Measurements from ENCODE around the gene CCDC68.

CCDC68 gene

DNA sequence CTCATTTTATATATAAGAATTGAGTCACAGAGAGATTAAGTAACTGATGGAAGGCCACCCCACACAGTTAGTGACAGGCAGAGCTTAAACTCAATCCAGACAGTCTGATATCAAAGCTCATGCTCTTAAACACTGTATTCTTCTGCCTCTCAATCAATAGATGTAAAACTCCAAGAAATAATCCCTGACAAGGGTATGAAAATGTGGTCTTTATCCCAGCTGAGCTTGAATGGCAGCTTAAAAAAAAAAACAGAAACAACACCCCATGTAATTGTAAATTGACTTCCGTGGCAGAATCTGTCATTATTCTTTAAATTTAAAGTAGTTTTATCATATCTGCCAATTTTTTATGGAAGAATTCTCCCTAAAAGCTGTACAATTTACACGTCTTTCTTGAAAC lies 70.9 kb downstream of the CCDC68 start:
- no peak overlapping the region for H3K4me3 ChIP-seq (ENCODE audit: control insufficient read depth, low read depth, low read length)
- TF ChIP-seq, protein P1, sequence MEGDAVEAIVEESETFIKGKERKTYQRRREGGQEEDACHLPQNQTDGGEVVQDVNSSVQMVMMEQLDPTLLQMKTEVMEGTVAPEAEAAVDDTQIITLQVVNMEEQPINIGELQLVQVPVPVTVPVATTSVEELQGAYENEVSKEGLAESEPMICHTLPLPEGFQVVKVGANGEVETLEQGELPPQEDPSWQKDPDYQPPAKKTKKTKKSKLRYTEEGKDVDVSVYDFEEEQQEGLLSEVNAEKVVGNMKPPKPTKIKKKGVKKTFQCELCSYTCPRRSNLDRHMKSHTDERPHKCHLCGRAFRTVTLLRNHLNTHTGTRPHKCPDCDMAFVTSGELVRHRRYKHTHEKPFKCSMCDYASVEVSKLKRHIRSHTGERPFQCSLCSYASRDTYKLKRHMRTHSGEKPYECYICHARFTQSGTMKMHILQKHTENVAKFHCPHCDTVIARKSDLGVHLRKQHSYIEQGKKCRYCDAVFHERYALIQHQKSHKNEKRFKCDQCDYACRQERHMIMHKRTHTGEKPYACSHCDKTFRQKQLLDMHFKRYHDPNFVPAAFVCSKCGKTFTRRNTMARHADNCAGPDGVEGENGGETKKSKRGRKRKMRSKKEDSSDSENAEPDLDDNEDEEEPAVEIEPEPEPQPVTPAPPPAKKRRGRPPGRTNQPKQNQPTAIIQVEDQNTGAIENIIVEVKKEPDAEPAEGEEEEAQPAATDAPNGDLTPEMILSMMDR (conservative IDR thresholded peaks at IDR 0.05; ENCODE audit: control insufficient read depth, insufficient read depth, low read depth, low read length) = no peak
- no peak for DNase-seq (ENCODE audit: low read depth)

DNA sequence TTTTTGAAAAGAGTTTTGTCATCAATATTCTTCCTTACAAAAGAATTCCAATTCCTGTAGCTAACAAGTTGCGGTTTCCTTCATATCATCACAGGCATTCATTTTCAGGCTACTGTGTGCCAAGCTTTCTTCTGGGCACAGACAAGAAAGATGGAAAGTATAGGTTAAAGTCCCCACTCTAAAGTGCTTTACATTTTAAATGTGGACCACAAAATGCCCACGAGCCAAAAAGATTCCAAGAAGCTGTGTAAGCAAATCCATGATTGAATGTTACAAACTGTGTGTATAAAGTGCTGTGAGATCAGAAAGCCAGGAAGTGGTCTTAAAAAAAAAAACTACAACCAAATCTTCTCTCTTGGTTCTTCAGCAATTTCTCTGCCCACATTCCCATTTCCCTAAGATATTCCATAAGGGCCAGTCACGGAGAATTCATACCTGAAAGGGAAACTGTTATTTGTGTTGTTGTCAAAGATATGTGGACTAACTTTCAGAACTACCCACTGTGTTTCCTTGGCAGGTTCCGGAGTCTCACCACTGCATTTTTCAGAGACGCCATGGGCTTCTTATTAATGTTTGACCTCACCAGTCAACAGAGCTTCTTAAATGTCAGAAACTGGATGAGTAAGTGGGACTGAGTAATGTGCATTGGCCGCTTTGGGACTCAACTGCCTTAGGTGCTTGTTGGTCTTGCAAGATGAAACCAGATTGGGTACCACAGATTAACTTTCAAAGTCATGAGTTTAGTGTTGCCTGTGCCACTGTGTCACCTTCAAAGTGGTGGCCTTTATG lies 75.3 kb downstream of the CCDC68 start:
- TF ChIP-seq, protein P1 (conservative IDR thresholded peaks at IDR 0.05; ENCODE audit: control insufficient read depth, insufficient read depth, low read depth, low read length) = no peak
- H3K4me3 ChIP-seq (ENCODE audit: control insufficient read depth, low read depth, low read length) = no peak overlapping the region

DNA sequence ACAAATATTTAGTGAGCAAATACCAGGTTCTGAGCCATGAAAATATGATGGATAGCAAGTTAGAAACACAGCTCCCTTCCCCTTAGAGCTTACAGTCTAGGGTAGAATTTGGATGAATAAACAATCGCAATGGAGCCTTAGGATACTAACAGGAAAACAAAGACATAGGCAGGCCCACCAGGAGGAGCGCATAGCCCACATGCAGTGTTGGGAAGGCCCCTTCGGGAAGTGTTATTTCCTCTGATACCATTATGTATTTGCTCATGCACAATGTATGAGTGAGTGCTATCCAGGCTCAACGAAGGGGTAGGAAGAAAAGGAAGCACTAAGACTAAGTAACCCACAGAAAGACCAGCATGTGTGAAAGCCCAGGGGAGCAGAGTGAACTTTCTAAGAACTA lies 76.9 kb downstream of the CCDC68 start:
- H3K4me3 ChIP-seq (ENCODE audit: control insufficient read depth, low read depth, low read length) = no peak overlapping the region
- TF ChIP-seq, protein P1 (conservative IDR thresholded peaks at IDR 0.05; ENCODE audit: control insufficient read depth, insufficient read depth, low read depth, low read length) = no peak
- DNase-seq (ENCODE audit: low read depth) = no peak

More for the DNA sequence above, 75.3 kb downstream of the CCDC68 start:
- DNase-seq (ENCODE audit: low read depth) = no peak

DNA sequence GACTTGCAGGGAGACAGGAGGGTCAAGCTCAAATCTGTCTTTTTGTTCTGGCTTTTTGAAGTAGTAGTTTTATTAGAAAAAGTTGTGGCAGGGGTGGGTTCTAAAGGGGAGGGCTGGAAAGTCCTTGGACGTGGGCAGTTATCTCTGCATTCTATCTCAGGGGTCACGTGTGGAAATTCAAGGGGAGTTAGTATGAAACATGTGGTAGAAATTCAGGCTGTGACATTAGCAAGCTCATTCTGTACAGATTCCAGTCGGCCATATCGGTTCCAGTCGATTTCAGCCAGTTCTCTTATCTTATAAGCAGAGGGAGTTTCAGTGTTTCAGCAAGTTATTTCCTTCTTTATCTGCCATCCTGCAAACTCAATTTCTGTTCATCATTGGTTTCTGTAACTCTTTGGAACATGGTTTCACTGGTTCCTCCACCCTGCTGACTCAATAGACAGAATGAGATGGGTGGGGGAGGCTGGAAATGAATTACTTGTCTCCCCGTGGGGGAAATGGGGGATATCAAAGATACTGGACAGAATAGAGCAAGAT lies 78.0 kb downstream of the CCDC68 start:
- TF ChIP-seq, protein P1 (conservative IDR thresholded peaks at IDR 0.05; ENCODE audit: control insufficient read depth, insufficient read depth, low read depth, low read length) = no peak
- H3K4me3 ChIP-seq (ENCODE audit: control insufficient read depth, low read depth, low read length) = no peak overlapping the region
- no peak for DNase-seq (ENCODE audit: low read depth)

DNA sequence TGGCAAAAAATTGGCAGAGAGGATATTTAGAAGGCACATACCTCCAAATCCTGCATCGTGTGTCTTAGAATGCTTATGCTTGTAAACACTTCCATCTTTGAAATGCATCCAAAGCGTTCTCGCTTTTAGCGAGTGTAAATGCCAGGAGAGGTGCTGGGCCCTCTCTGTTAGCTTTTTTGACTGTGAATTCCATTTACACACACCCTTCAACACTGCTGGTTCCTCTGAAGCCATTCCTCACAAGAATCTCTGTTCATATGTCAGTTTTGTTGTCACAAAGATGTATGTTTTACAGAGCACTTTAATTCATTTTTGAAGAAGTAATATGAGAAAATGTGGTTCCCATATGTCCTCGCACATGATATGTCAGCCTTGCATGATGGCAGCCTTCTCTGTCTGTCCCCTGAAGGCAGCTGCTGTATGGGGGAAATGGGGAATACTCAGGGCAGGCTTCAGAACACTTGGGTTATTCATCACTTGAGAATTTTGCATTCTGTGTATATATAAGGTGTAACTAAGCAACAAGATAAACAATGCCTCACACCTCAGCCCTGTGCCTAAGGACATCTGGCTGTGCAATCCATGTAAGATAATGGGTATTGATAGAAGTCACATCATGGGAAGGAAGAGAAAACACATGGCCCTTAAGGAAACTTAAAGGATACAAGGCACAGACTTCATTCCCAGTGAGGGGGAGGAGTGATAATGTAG lies 78.7 kb downstream of the CCDC68 start:
- DNase-seq (ENCODE audit: low read depth) = peak; percentile 37
- TF ChIP-seq, protein P1 (conservative IDR thresholded peaks at IDR 0.05; ENCODE audit: control insufficient read depth, insufficient read depth, low read depth, low read length) = no peak
- no peak overlapping the region for H3K4me3 ChIP-seq (ENCODE audit: control insufficient read depth, low read depth, low read length)

DNA sequence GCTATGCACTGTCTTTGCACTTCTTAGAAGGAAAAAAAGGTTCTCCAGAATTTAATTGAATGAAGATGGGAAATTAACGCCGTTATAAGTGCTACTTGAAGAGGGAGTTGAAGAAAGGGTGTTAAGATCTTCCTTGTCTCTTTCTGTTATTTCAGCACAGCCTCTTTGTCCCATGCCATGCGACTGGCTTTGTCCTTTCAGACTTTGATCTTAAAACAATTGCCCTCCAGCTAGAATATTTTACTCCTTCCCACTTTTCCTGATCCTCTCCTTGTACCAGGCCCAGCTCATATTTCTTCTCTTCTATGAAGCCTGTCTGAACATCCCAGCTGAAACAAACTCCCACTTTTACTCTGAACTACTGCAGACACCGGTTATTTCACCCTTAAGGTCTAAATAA lies 79.6 kb downstream of the CCDC68 start:
- no peak overlapping the region for H3K4me3 ChIP-seq (ENCODE audit: control insufficient read depth, low read depth, low read length)
- no peak for DNase-seq (ENCODE audit: low read depth)
- TF ChIP-seq, protein P1 (conservative IDR thresholded peaks at IDR 0.05; ENCODE audit: control insufficient read depth, insufficient read depth, low read depth, low read length) = no peak
